Right atrium auricular region (tissue), 2 donors: ENCODE measurements around the gene HMCN1. TPM values are rescaled to one million over a fixed set of nuclear protein-coding genes. Genes with fewer than 3 reads are reported as not detected.

Source experiments
- DNase-seq: peaks from one replicate; pipeline ENCODE4 v3.0.0-alpha.2; 2019; ENCODE audit warnings: low spot score
- H3K27ac ChIP-seq, 2 donors: fragments of 200-600 bp; sonication (generic); 1 replicate in 1 of 2; 2 replicates in 1 of 2; pipeline ENCODE4 v1.5.1; 2016 to 2019
- H3K27me3 ChIP-seq, 2 donors: fragments of 200-600 bp; sonication (generic); one replicate each; pipeline versions ENCODE4 v1.5.1 to v1.6.0; 2017 to 2019
- H3K36me3 ChIP-seq: fragments of 200-600 bp; sonication (generic); one replicate; pipeline ENCODE4 v1.5.1; 2016
- H3K4me1 ChIP-seq, 2 donors: fragments of 200-600 bp; sonication (generic); one replicate each; pipeline versions ENCODE4 v1.5.1 to v1.6.0; 2017 to 2019
- H3K4me3 ChIP-seq, 2 donors: fragments of 200-600 bp; sonication (generic); 1 replicate in 1 of 2; 2 replicates in 1 of 2; pipeline ENCODE4 v1.5.1; 2017 to 2019; ENCODE audit warnings: mild to moderate bottlenecking in 1 of 2, moderate library complexity in 1 of 2
- H3K9me3 ChIP-seq, 2 donors: fragments of 200-600 bp; sonication (generic); one replicate each; pipeline ENCODE4 v1.5.1; 2019
- total RNA-seq, 2 donors: library from RNA; depleted of rRNA; stranded (reverse); fragments of >200 nt; gene quantifications; one replicate each; pipeline ENCODE4 v1.1.0, GENCODE V29; 2016
- TF ChIP-seq, protein P1 (sequence below), 2 donors: fragments of 200-600 bp; sonication (generic); IDR thresholded peaks; one replicate each; pipeline ENCODE4 v1.5.1; 2019; ENCODE audit warnings: antibody characterized with exemption in 2 of 2

HMCN1 gene
- total RNA-seq, 2 donors from 2014 or later, result 14.8 to 20.2 TPM

DNA sequence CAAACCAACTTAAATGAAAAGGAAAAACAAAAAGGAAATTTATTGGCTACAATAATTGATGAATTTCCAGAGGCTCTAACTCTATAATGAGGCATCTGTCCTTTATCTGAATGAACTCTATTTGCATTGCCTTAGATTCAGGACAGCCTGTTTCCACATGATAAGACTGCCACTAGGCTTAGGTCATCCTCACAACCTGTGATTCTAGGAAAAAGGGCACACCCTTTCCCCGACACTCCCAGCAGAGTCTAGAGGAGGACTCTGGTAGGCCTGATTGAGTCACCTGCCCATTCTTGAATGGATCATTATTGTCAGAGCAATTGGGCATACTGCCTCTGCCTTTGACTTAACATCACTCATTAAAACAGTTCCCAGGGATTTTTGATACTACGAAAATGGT is 378.1 kb downstream of the HMCN1 start:
- H3K27ac ChIP-seq, result no peak overlapping the region
- H3K36me3 ChIP-seq, result no peaks in the 10 kb centered on the region
- no peak overlapping the region for H3K4me3 ChIP-seq
- TF ChIP-seq, protein P1, sequence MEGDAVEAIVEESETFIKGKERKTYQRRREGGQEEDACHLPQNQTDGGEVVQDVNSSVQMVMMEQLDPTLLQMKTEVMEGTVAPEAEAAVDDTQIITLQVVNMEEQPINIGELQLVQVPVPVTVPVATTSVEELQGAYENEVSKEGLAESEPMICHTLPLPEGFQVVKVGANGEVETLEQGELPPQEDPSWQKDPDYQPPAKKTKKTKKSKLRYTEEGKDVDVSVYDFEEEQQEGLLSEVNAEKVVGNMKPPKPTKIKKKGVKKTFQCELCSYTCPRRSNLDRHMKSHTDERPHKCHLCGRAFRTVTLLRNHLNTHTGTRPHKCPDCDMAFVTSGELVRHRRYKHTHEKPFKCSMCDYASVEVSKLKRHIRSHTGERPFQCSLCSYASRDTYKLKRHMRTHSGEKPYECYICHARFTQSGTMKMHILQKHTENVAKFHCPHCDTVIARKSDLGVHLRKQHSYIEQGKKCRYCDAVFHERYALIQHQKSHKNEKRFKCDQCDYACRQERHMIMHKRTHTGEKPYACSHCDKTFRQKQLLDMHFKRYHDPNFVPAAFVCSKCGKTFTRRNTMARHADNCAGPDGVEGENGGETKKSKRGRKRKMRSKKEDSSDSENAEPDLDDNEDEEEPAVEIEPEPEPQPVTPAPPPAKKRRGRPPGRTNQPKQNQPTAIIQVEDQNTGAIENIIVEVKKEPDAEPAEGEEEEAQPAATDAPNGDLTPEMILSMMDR (IDR thresholded peaks at IDR 0.05), result no peak
- H3K27me3 ChIP-seq, result no peaks in the 10 kb centered on the region
- H3K9me3 ChIP-seq, result no peaks in the 10 kb centered on the region
- DNase-seq, result no peak
- H3K4me1 ChIP-seq, result no peaks in the 10 kb centered on the region

GRCh38 chr1:186113461-186113860 is 379.3 kb downstream of the HMCN1 start:
- no peak for DNase-seq
- H3K27ac ChIP-seq, result no peak overlapping the region
- H3K4me3 ChIP-seq, result no peak overlapping the region
- H3K27me3 ChIP-seq, result no peaks in the 10 kb centered on the region
- no peaks in the 10 kb centered on the region for H3K36me3 ChIP-seq
- TF ChIP-seq, protein P1 (IDR thresholded peaks at IDR 0.05), result no peak
- no peaks in the 10 kb centered on the region for H3K9me3 ChIP-seq
- no peaks in the 10 kb centered on the region for H3K4me1 ChIP-seq

GRCh38 chr1:186118724-186119123 is 384.5 kb downstream of the HMCN1 start:
- H3K36me3 ChIP-seq, result peaks cover 11% of the 10 kb centered on the region
- DNase-seq, result no peak

DNA sequence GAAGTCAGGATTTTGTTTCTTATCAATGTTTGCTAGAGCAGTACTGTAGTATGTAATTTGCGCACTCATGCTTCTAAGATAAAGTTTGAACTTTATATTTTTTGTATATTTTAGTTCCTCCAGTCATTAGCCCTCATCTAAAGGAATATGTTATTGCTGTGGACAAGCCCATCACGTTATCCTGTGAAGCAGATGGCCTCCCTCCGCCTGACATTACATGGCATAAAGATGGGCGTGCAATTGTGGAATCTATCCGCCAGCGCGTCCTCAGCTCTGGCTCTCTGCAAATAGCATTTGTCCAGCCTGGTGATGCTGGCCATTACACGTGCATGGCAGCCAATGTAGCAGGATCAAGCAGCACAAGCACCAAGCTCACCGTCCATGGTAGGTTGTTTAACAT is 388.6 kb downstream of the HMCN1 start:
- TF ChIP-seq, protein P1 (IDR thresholded peaks at IDR 0.05), result no peak
- peaks cover 11% of the 10 kb centered on the region for H3K36me3 ChIP-seq
- H3K27me3 ChIP-seq, result no peaks in the 10 kb centered on the region
- H3K4me3 ChIP-seq, result no peak overlapping the region
- DNase-seq, result no peak
- H3K9me3 ChIP-seq, result no peaks in the 10 kb centered on the region
- H3K27ac ChIP-seq, result no peak overlapping the region
- no peaks in the 10 kb centered on the region for H3K4me1 ChIP-seq

More at GRCh38 chr1:186118724-186119123, 384.5 kb downstream of the HMCN1 start:
- Histone ChIP-seq H3K4me1 (no peaks in the 10 kb centered on the region), H3K9me3 (no peaks in the 10 kb centered on the region), H3K27ac (no peak overlapping the region), H3K4me3 (no peak overlapping the region), H3K27me3 (no peaks in the 10 kb centered on the region)
- TF ChIP-seq, protein P1 (IDR thresholded peaks at IDR 0.05), result no peak

- H3K36me3 ChIP-seq, result peaks cover 4% of the 10 kb centered on the region
- H3K27me3 ChIP-seq, result no peaks in the 10 kb centered on the region
- no peaks in the 10 kb centered on the region for H3K9me3 ChIP-seq
- TF ChIP-seq, protein P1 (IDR thresholded peaks at IDR 0.05), result no peak
- no peak overlapping the region for H3K27ac ChIP-seq
- DNase-seq, result no peak
- H3K4me3 ChIP-seq, result no peak overlapping the region
- no peaks in the 10 kb centered on the region for H3K4me1 ChIP-seq
These were observed 390.8 kb downstream of the HMCN1 start for GRCh38 chr1:186125035-186125434.

DNA sequence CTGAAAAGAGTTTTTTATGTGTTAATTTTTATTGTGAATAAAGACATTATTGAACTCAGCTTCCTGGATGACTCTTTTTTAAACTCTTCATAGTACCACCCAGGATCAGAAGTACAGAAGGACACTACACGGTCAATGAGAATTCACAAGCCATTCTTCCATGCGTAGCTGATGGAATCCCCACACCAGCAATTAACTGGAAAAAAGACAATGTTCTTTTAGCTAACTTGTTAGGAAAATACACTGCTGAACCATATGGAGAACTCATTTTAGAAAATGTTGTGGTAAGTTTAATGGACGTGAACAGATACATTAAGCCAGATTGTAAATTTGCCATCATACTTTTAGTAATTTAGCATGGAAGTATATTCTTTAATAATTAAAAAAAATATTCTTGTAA is 391.3 kb downstream of the HMCN1 start:
- no peak for DNase-seq
- H3K9me3 ChIP-seq, result no peaks in the 10 kb centered on the region
- TF ChIP-seq, protein P1 (IDR thresholded peaks at IDR 0.05), result no peak
- H3K27ac ChIP-seq, result no peak overlapping the region
- H3K36me3 ChIP-seq, result peaks cover 4% of the 10 kb centered on the region
- H3K4me1 ChIP-seq, result no peaks in the 10 kb centered on the region
- no peaks in the 10 kb centered on the region for H3K27me3 ChIP-seq
- no peak overlapping the region for H3K4me3 ChIP-seq
